HUES48 (cell line): Measurements from ENCODE around the gene ZNF436.

Experiments used
- H3K27ac ChIP-seq: one replicate; pipeline ENCODE4 v1.7.0; 2013; ENCODE audit warnings: low read depth, low read length, inconsistent platforms
- H3K27me3 ChIP-seq: 2 replicates; pipeline ENCODE4 v1.6.1; 2013; ENCODE audit warnings: mild to moderate bottlenecking, low read length; ENCODE audit not compliant: control insufficient read depth, insufficient read depth
- H3K36me3 ChIP-seq: 2 replicates; pipeline ENCODE4 v1.6.1; 2013; ENCODE audit warnings: low read length; ENCODE audit not compliant: control insufficient read depth, insufficient read depth
- H3K4me1 ChIP-seq: 2 replicates; pipeline ENCODE4 v1.6.1; 2013; ENCODE audit warnings: mild to moderate bottlenecking, low read length; ENCODE audit not compliant: control insufficient read depth, insufficient read depth
- H3K4me3 ChIP-seq: 2 replicates; pipeline ENCODE4 v1.5.1; 2013; ENCODE audit warnings: mild to moderate bottlenecking, low read depth, low read length
- H3K9ac ChIP-seq: 2 replicates; pipeline ENCODE4 v1.6.1; 2013; ENCODE audit warnings: mild to moderate bottlenecking, low read depth, low read length, moderate library complexity
- H3K9me3 ChIP-seq: 2 replicates; pipeline ENCODE4 v1.6.1; 2013; ENCODE audit warnings: low read length; ENCODE audit not compliant: control insufficient read depth, insufficient read depth

ZNF436 gene

GRCh38 chr1:23362218-23362713, 7.4 kb downstream of the ZNF436 start:
- Histone ChIP-seq H3K27me3 (peaks cover 95% of the 10 kb centered on the region), H3K36me3 (peaks cover 9% of the 10 kb centered on the region), H3K4me1 (no peaks in the 10 kb centered on the region), H3K9ac (no peak overlapping the region), H3K4me3 (no peak overlapping the region), H3K9me3 (peaks cover 56% of the 10 kb centered on the region), H3K27ac (no peak overlapping the region)

GRCh38 chr1:23358310-23358875, 11.2 kb downstream of the ZNF436 start:
- peaks cover 9% of the 10 kb centered on the region for H3K36me3 ChIP-seq
- H3K9ac ChIP-seq: no peak overlapping the region
- no peaks in the 10 kb centered on the region for H3K4me1 ChIP-seq
- no peak overlapping the region for H3K4me3 ChIP-seq
- peaks cover 98% of the 10 kb centered on the region for H3K27me3 ChIP-seq
- peaks cover 45% of the 10 kb centered on the region for H3K9me3 ChIP-seq
- no peak overlapping the region for H3K27ac ChIP-seq

- H3K9me3 ChIP-seq: peaks cover 34% of the 10 kb centered on the region
- peaks cover 4% of the 10 kb centered on the region for H3K36me3 ChIP-seq
- no peak overlapping the region for H3K9ac ChIP-seq
- no peaks in the 10 kb centered on the region for H3K4me1 ChIP-seq
- no peak overlapping the region for H3K27ac ChIP-seq
- no peak overlapping the region for H3K4me3 ChIP-seq
- peaks cover 98% of the 10 kb centered on the region for H3K27me3 ChIP-seq
Observed at GRCh38 chr1:23357138-23357908, 12.3 kb downstream of the ZNF436 start.

- H3K4me3 ChIP-seq: no peak overlapping the region
- H3K27ac ChIP-seq: no peak overlapping the region
- H3K27me3 ChIP-seq: peaks cover 98% of the 10 kb centered on the region
- H3K4me1 ChIP-seq: no peaks in the 10 kb centered on the region
- H3K9me3 ChIP-seq: peaks cover 27% of the 10 kb centered on the region
- no peak overlapping the region for H3K9ac ChIP-seq
- no peaks in the 10 kb centered on the region for H3K36me3 ChIP-seq
Observed at GRCh38 chr1:23356471-23357137, 13.0 kb downstream of the ZNF436 start.

GRCh38 chr1:23354245-23354644, 15.4 kb downstream of the ZNF436 start:
- Histone ChIP-seq H3K4me1 (no peaks in the 10 kb centered on the region), H3K9me3 (0 out of 2 replicates have a peak, but pooled peaks cover 4% of the 10 kb centered on the region), H3K36me3 (no peaks in the 10 kb centered on the region), H3K27me3 (peaks cover 98% of the 10 kb centered on the region), H3K4me3 (no peak overlapping the region), H3K27ac (no peak overlapping the region), H3K9ac (no peak overlapping the region)

GRCh38 chr1:23352096-23352695, 17.4 kb downstream of the ZNF436 start:
- Histone ChIP-seq H3K27ac (no peak overlapping the region), H3K9me3 (no peaks in the 10 kb centered on the region), H3K36me3 (no peaks in the 10 kb centered on the region), H3K4me3 (no peak overlapping the region), H3K4me1 (no peaks in the 10 kb centered on the region), H3K27me3 (peaks cover 97% of the 10 kb centered on the region), H3K9ac (no peak overlapping the region)

- no peak overlapping the region for H3K4me3 ChIP-seq
- no peaks in the 10 kb centered on the region for H3K36me3 ChIP-seq
- H3K4me1 ChIP-seq: peaks cover 18% of the 10 kb centered on the region
- no peak overlapping the region for H3K9ac ChIP-seq
- H3K27ac ChIP-seq: no peak overlapping the region
- no peaks in the 10 kb centered on the region for H3K9me3 ChIP-seq
- H3K27me3 ChIP-seq: peaks cover 48% of the 10 kb centered on the region
Observed at GRCh38 chr1:23345920-23346319, 23.7 kb downstream of the ZNF436 start.

GRCh38 chr1:23344987-23345472, 24.6 kb downstream of the ZNF436 start:
- H3K9ac ChIP-seq: peak overlapping the region; percentile 74
- peaks cover 4% of the 10 kb centered on the region; the same call in 1 of the 2 replicates for H3K36me3 ChIP-seq
- H3K4me1 ChIP-seq: peaks cover 18% of the 10 kb centered on the region
- H3K27ac ChIP-seq: peak overlapping the region; percentile 78
- H3K9me3 ChIP-seq: no peaks in the 10 kb centered on the region
- H3K4me3 ChIP-seq: peak overlapping the region; percentile 98
- H3K27me3 ChIP-seq: peaks cover 40% of the 10 kb centered on the region

GRCh38 chr1:23344111-23344986, 25.3 kb downstream of the ZNF436 start, which contains the start of gene HNRNPR:
Gene HNRNPR (minus strand): TSS chr1:23344284. CDS start chr1:23341008, 3,276 bp downstream.
- Histone ChIP-seq H3K36me3 (peaks cover 4% of the 10 kb centered on the region; the same call in 1 of the 2 replicates), H3K4me3 (peak within 1 kb of the TSS; percentile 98), H3K27ac (peak within 1 kb of the TSS; percentile 96), H3K9ac (peak within 1 kb of the TSS; percentile 88), H3K4me1 (peaks cover 18% of the 10 kb centered on the region), H3K27me3 (peaks cover 33% of the 10 kb centered on the region), H3K9me3 (no peaks in the 10 kb centered on the region)
